OCI-LY7 (cell line): ENCODE results near the gene HELZ. TPM values are rescaled to one million over a fixed set of nuclear protein-coding genes. Genes with fewer than 3 reads are reported as not detected.

Source experiments
- BruUV-seq: library from RNA; stranded (reverse); fragments of 400-500 nt; replicated peaks from 2 replicates; lab custom pipeline; 2021; lab: Mats Ljungman, UMichigan
- CTCF ChIA-PET: fragments of 300-600 bp; sonication (Branson Sonifier 250); formaldehyde crosslinking; loops from one replicate; lab custom pipeline; 2022; ENCODE audit warnings: antibody characterized with exemption; ENCODE audit not compliant: unreplicated experiment; lab: Charles Lee
- POLR2A ChIA-PET: fragments of 300-600 bp; sonication (Branson Sonifier 250); formaldehyde crosslinking; loops from one replicate; lab custom pipeline; 2022; ENCODE audit warnings: antibody characterized with exemption; lab: Charles Lee
- DNase-seq: peaks from one replicate; pipeline ENCODE4 v3.0.0-alpha.2; 2015; ENCODE audit warnings: low spot score
- H2AFZ ChIP-seq: fragments of 200-600 bp; sonication (generic), shearing (Covaris generic); 2 replicates; pipeline ENCODE4 v1.6.1; 2014; ENCODE audit warnings: mild to moderate bottlenecking, antibody characterized with exemption, low read length, moderate library complexity
- H3K27ac ChIP-seq: fragments of 200-600 bp; sonication (generic); 2 replicates; pipeline ENCODE4 v1.5.1; 2014; ENCODE audit warnings: mixed run types, low read depth, mild to moderate bottlenecking, moderate library complexity, low read length, inconsistent platforms; ENCODE audit not compliant: poor library complexity, severe bottlenecking
- H3K36me3 ChIP-seq: fragments of 200-600 bp; sonication (generic); 2 replicates; pipeline ENCODE4 v1.6.1; 2014; ENCODE audit warnings: mild to moderate bottlenecking, antibody characterized with exemption, low read length, moderate library complexity, mixed read lengths; ENCODE audit not compliant: insufficient read depth
- H3K4me1 ChIP-seq: fragments of 200-600 bp; sonication (generic); 2 replicates; pipeline ENCODE4 v1.5.1; 2014; ENCODE audit warnings: mild to moderate bottlenecking, low read length; ENCODE audit not compliant: insufficient read depth, poor library complexity, severe bottlenecking
- H3K4me2 ChIP-seq: fragments of 200-600 bp; sonication (generic); 2 replicates; pipeline ENCODE4 v1.6.1; 2014; ENCODE audit warnings: mild to moderate bottlenecking, low read length
- H3K4me3 ChIP-seq: fragments of 200-600 bp; sonication (generic); 2 replicates; pipeline ENCODE4 v1.5.1; 2014; ENCODE audit warnings: mild to moderate bottlenecking, low read depth, low read length; ENCODE audit not compliant: poor library complexity, severe bottlenecking
- H3K79me2 ChIP-seq: fragments of 200-600 bp; sonication (generic); 2 replicates; pipeline ENCODE4 v1.6.1; 2016; ENCODE audit warnings: low read depth, mild to moderate bottlenecking, low read length, moderate library complexity, mixed read lengths; ENCODE audit not compliant: insufficient read depth
- H3K9me2 ChIP-seq: fragments of 200-600 bp; sonication (generic); 2 replicates; pipeline ENCODE4 v1.6.1; 2016; ENCODE audit warnings: mild to moderate bottlenecking, low read length, mixed read lengths; ENCODE audit not compliant: insufficient read depth
- H3K9me3 ChIP-seq: fragments of 200-600 bp; sonication (generic); 2 replicates; pipeline ENCODE4 v1.6.1; 2014; ENCODE audit warnings: mild to moderate bottlenecking, mixed run types, low read length, mixed read lengths
- H4K20me1 ChIP-seq: fragments of 200-600 bp; sonication (generic); 2 replicates; pipeline ENCODE4 v1.6.1; 2014; ENCODE audit warnings: mild to moderate bottlenecking, antibody characterized with exemption, low read length, moderate library complexity, mixed read lengths; ENCODE audit not compliant: insufficient read depth
- CTCF ChIP-seq: fragments of 200-600 bp; sonication (generic); conservative IDR thresholded peaks from 2 replicates; pipeline ENCODE4 v1.5.1; 2014; ENCODE audit warnings: mild to moderate bottlenecking, antibody characterized with exemption, low read length, moderate library complexity, mixed read lengths
- EZH2phosphoT487 ChIP-seq: fragments of 200-600 bp; sonication (generic); IDR thresholded peaks from 2 replicates; pipeline ENCODE4 v1.6.1; 2018; ENCODE audit warnings: low read depth, borderline replicate concordance, mild to moderate bottlenecking, mixed run types, antibody characterized with exemption, low read length, moderate library complexity, mixed read lengths
- intact Hi-C: fragments of 100-400 bp; cut with micrococcal nuclease; formaldehyde crosslinking; loops from one replicate; pipeline ENCODE4 v1.10.0; 2022; ENCODE audit not compliant: unreplicated experiment
- total RNA-seq, 2 experiments: library from RNA; depleted of rRNA in 1 of 2; stranded (reverse); fragments of >200 nt in 1 of 2; shearing (Covaris generic) in 1 of 2; gene quantifications; 2 replicates each; pipeline ENCODE4 v1.2.3, GENCODE V29; 2014 to 2022

HELZ gene
- total RNA-seq, 2 experiments from 2014 or later, result 33.9 to 58.9 TPM

GRCh38 chr17:67258821-67259468 is 13.9 kb upstream of the HELZ start:
- CTCF ChIA-PET, result no interaction called here
- Histone ChIP-seq H3K4me2 (no peak overlapping the region), H3K36me3 (no peaks in the 10 kb centered on the region), H2AFZ (no peak overlapping the region), H4K20me1 (no peaks in the 10 kb centered on the region), H3K79me2 (no peaks in the 10 kb centered on the region), H3K4me3 (no peak overlapping the region), H3K9me2 (no peaks in the 10 kb centered on the region), H3K27ac (no peak overlapping the region), H3K9me3 (no peaks in the 10 kb centered on the region), H3K4me1 (no peaks in the 10 kb centered on the region)
- BruUV-seq, result no TSS peak
- DNase-seq, result no peak
- intact Hi-C loops, result no loop called here
- TF ChIP-seq CTCF (no peak), EZH2phosphoT487 (no peak)
- POLR2A ChIA-PET, result interaction anchor here (0.6 to 0.7 kb wide), 3 partner anchors 40 to 495 kb away, joined by 3 to 4 read pairs (median 3); no protein-coding TSS in a partner anchor

GRCh38 chr17:67256075-67256732 is 11.2 kb upstream of the HELZ start:
- no peaks in the 10 kb centered on the region for H3K4me1 ChIP-seq

More at GRCh38 chr17:67256075-67256732, 11.2 kb upstream of the HELZ start:
- Histone ChIP-seq H3K36me3 (no peaks in the 10 kb centered on the region), H3K79me2 (no peaks in the 10 kb centered on the region), H3K9me2 (no peaks in the 10 kb centered on the region), H2AFZ (no peak overlapping the region), H3K9me3 (no peaks in the 10 kb centered on the region), H3K4me3 (no peak overlapping the region), H3K27ac (no peak overlapping the region), H4K20me1 (no peaks in the 10 kb centered on the region), H3K4me2 (no peak overlapping the region)
- CTCF ChIA-PET, result no interaction called here
- TF ChIP-seq EZH2phosphoT487, result no peak
- TF ChIP-seq CTCF, result no peak
- POLR2A ChIA-PET, result interaction anchor here (1.3 kb wide), 1 partner anchor 10 kb away, joined by 3 read pairs; no protein-coding TSS in a partner anchor
- intact Hi-C loops, result no loop called here
- no peak for DNase-seq
- no TSS peak for BruUV-seq
